ENCODE results near the gene KCNIP1. TPM values are rescaled to one million over a fixed set of nuclear protein-coding genes. Genes with fewer than 3 reads are reported as not detected.

KCNIP1 gene
- total RNA-seq, 4 donors from 2014 or later, result 1.2 to 2.7 TPM; not detected in 2

GRCh38 chr5:170644501-170644900 lies 140.7 kb downstream of the KCNIP1 start:
- Histone ChIP-seq H3K9me3 (no peaks in the 10 kb centered on the region), H3K27ac (no peak overlapping the region), H3K4me3 (no peak overlapping the region), H3K27me3 (peaks cover 12% of the 10 kb centered on the region), H3K36me3 (no peaks in the 10 kb centered on the region), H3K4me1 (no peaks in the 10 kb centered on the region)
- TF ChIP-seq CTCF (IDR thresholded peaks at IDR 0.05) (no peak), POLR2A (IDR thresholded peaks at IDR 0.05) (no peak), POLR2AphosphoS5 (IDR thresholded peaks at IDR 0.05) (no peak), EP300 (IDR thresholded peaks at IDR 0.05; ENCODE audit: low read depth) (no peak)
- no peak for DNase-seq
- intact Hi-C loops (cut with DNase I; ENCODE audit: low total_unique reads) (no loop called here), in situ Hi-C loops (cut with MboI; ENCODE audit: low pct_ligation_motif_present in 1 of 4, low pct_unique_long_range_greater_than_20kb in 1 of 4, low sequenced_read_pairs in 3 of 4) (no loop called here)

GRCh38 chr5:170648541-170648940 lies 144.7 kb downstream of the KCNIP1 start:
- in situ Hi-C loops (cut with MboI; ENCODE audit: low pct_ligation_motif_present in 1 of 4, low pct_unique_long_range_greater_than_20kb in 1 of 4, low sequenced_read_pairs in 3 of 4), result no loop called here
- TF ChIP-seq CTCF (IDR thresholded peaks at IDR 0.05), result no peak
- no peak for TF ChIP-seq POLR2AphosphoS5 (IDR thresholded peaks at IDR 0.05)
- no peak for TF ChIP-seq POLR2A (IDR thresholded peaks at IDR 0.05)
- TF ChIP-seq EP300 (IDR thresholded peaks at IDR 0.05; ENCODE audit: low read depth), result no peak
- H3K4me3 ChIP-seq, result no peak overlapping the region
- no peak overlapping the region for H3K27ac ChIP-seq
- no peaks in the 10 kb centered on the region for H3K9me3 ChIP-seq
- 67 to 83% methylated on average over 1 to 2 of the region's 2 CpGs for WGBS, 2 donors (ENCODE audit: low coverage in 1 of 2)
- no peaks in the 10 kb centered on the region for H3K4me1 ChIP-seq
- intact Hi-C loops (cut with DNase I; ENCODE audit: low total_unique reads), result no loop called here
- no peaks in the 10 kb centered on the region for H3K36me3 ChIP-seq
- peaks cover 12% of the 10 kb centered on the region for H3K27me3 ChIP-seq
- DNase-seq, result no peak

- intact Hi-C loops (cut with DNase I; ENCODE audit: low total_unique reads), result no loop called here
- Histone ChIP-seq H3K36me3 (no peaks in the 10 kb centered on the region), H3K27ac (no peak overlapping the region), H3K4me3 (no peak overlapping the region), H3K9me3 (no peaks in the 10 kb centered on the region), H3K4me1 (no peaks in the 10 kb centered on the region), H3K27me3 (peaks cover 10% of the 10 kb centered on the region)
- TF ChIP-seq CTCF (IDR thresholded peaks at IDR 0.05), result no peak
- no peak for TF ChIP-seq POLR2AphosphoS5 (IDR thresholded peaks at IDR 0.05)
- TF ChIP-seq POLR2A (IDR thresholded peaks at IDR 0.05), result no peak
- no peak for TF ChIP-seq EP300 (IDR thresholded peaks at IDR 0.05; ENCODE audit: low read depth)
- in situ Hi-C loops (cut with MboI; ENCODE audit: low pct_ligation_motif_present in 1 of 4, low pct_unique_long_range_greater_than_20kb in 1 of 4, low sequenced_read_pairs in 3 of 4), result no loop called here
- no peak for DNase-seq
- WGBS, 2 donors (ENCODE audit: low coverage in 1 of 2), result 67 to 100% methylated on average over 1 to 2 of the region's 2 CpGs
Measured at GRCh38 chr5:170650850-170651249, 147.0 kb downstream of the KCNIP1 start.

GRCh38 chr5:170651604-170652277 lies 147.9 kb downstream of the KCNIP1 start:
- H3K27ac ChIP-seq, result no peak overlapping the region
- intact Hi-C loops (cut with DNase I; ENCODE audit: low total_unique reads) (no loop called here), in situ Hi-C loops (cut with MboI; ENCODE audit: low pct_ligation_motif_present in 1 of 4, low pct_unique_long_range_greater_than_20kb in 1 of 4, low sequenced_read_pairs in 3 of 4) (no loop called here)
- no peaks in the 10 kb centered on the region for H3K36me3 ChIP-seq
- no peaks in the 10 kb centered on the region for H3K4me1 ChIP-seq
- WGBS, 2 donors (ENCODE audit: low coverage in 1 of 2), result 54 to 60% methylated on average over 11 of the region's 11 CpGs
- no peak for DNase-seq
- TF ChIP-seq POLR2AphosphoS5 (IDR thresholded peaks at IDR 0.05) (no peak), CTCF (IDR thresholded peaks at IDR 0.05) (no peak), EP300 (IDR thresholded peaks at IDR 0.05; ENCODE audit: low read depth) (no peak)
- no peaks in the 10 kb centered on the region for H3K9me3 ChIP-seq
- H3K27me3 ChIP-seq, result peaks cover 7% of the 10 kb centered on the region
- H3K4me3 ChIP-seq, result no peak overlapping the region

Measured in transverse colon (tissue), 4 donors.